ENCODE data around the gene CMTM5.

CMTM5 gene

GRCh38 chr14:23366426-23366921 is 10.4 kb upstream of the CMTM5 start:
- H3K9me2 ChIP-seq (replicated peaks; ENCODE audit: control insufficient read depth, low read length) = no peaks in the 10 kb centered on the region
- H3F3A ChIP-seq (ENCODE audit: control insufficient read depth, insufficient read depth) = no peaks in the 10 kb centered on the region
- H3K4me1 ChIP-seq (ENCODE audit: control insufficient read depth, low read length) = no peaks in the 10 kb centered on the region
- no peak overlapping the region for H3K27ac ChIP-seq (ENCODE audit: low read depth, low read length)
- H3K9me3 ChIP-seq (ENCODE audit: control insufficient read depth, insufficient read depth, low read length) = no peaks in the 10 kb centered on the region
- TF ChIP-seq EZH2phosphoT487 (IDR thresholded peaks at IDR 0.05; ENCODE audit: borderline replicate concordance, low read length) (no peak), CTCF (IDR thresholded peaks at IDR 0.05; ENCODE audit: low read depth, low read length, poor library complexity, severe bottlenecking) (no peak)
- no peak overlapping the region for H3K4me3 ChIP-seq (ENCODE audit: low read length)
- no peaks in the 10 kb centered on the region for H3K36me3 ChIP-seq (ENCODE audit: control insufficient read depth, low read length)
- no peaks in the 10 kb centered on the region for H4K20me1 ChIP-seq (ENCODE audit: control insufficient read depth, insufficient read depth, low read depth, low read length)
- no peaks in the 10 kb centered on the region for H3K79me2 ChIP-seq (ENCODE audit: control insufficient read depth, low read length)
- H3K4me2 ChIP-seq (ENCODE audit: low read length) = no peak overlapping the region
- peaks cover 3% of the 10 kb centered on the region; the same call in 1 of the 2 replicates for H3K27me3 ChIP-seq (ENCODE audit: control insufficient read depth, low read length)

GRCh38 chr14:23370221-23370620 is 6.6 kb upstream of the CMTM5 start:
- Histone ChIP-seq H3K4me2 (ENCODE audit: low read length) (no peak overlapping the region), H3K27ac (ENCODE audit: low read depth, low read length) (no peak overlapping the region), H3K27me3 (ENCODE audit: control insufficient read depth, low read length) (peaks cover 3% of the 10 kb centered on the region; the same call in 1 of the 2 replicates), H3K36me3 (ENCODE audit: control insufficient read depth, low read length) (no peaks in the 10 kb centered on the region), H3K4me1 (ENCODE audit: control insufficient read depth, low read length) (0 out of 2 replicates have a peak, but pooled peaks cover 5% of the 10 kb centered on the region), H3K9me2 (replicated peaks; ENCODE audit: control insufficient read depth, low read length) (no peaks in the 10 kb centered on the region), H3K79me2 (ENCODE audit: control insufficient read depth, low read length) (no peaks in the 10 kb centered on the region), H3F3A (ENCODE audit: control insufficient read depth, insufficient read depth) (no peaks in the 10 kb centered on the region), H3K4me3 (ENCODE audit: low read length) (no peak overlapping the region), H4K20me1 (ENCODE audit: control insufficient read depth, insufficient read depth, low read depth, low read length) (no peaks in the 10 kb centered on the region), H3K9me3 (ENCODE audit: control insufficient read depth, insufficient read depth, low read length) (no peaks in the 10 kb centered on the region)
- TF ChIP-seq EZH2phosphoT487 (IDR thresholded peaks at IDR 0.05; ENCODE audit: borderline replicate concordance, low read length) (no peak), CTCF (IDR thresholded peaks at IDR 0.05; ENCODE audit: low read depth, low read length, poor library complexity, severe bottlenecking) (no peak)

GRCh38 chr14:23371865-23372264 is 5.0 kb upstream of the CMTM5 start:
- H4K20me1 ChIP-seq (ENCODE audit: control insufficient read depth, insufficient read depth, low read depth, low read length) = no peaks in the 10 kb centered on the region
- H3K9me3 ChIP-seq (ENCODE audit: control insufficient read depth, insufficient read depth, low read length) = no peaks in the 10 kb centered on the region
- H3K4me3 ChIP-seq (ENCODE audit: low read length) = no peak overlapping the region
- H3F3A ChIP-seq (ENCODE audit: control insufficient read depth, insufficient read depth) = no peaks in the 10 kb centered on the region
- H3K27ac ChIP-seq (ENCODE audit: low read depth, low read length) = no peak overlapping the region
- no peaks in the 10 kb centered on the region for H3K9me2 ChIP-seq (replicated peaks; ENCODE audit: control insufficient read depth, low read length)
- 0 out of 2 replicates have a peak, but pooled peaks cover 5% of the 10 kb centered on the region for H3K4me1 ChIP-seq (ENCODE audit: control insufficient read depth, low read length)
- H3K4me2 ChIP-seq (ENCODE audit: low read length) = no peak overlapping the region
- no peaks in the 10 kb centered on the region for H3K79me2 ChIP-seq (ENCODE audit: control insufficient read depth, low read length)
- H3K36me3 ChIP-seq (ENCODE audit: control insufficient read depth, low read length) = no peaks in the 10 kb centered on the region
- no peak for TF ChIP-seq EZH2phosphoT487 (IDR thresholded peaks at IDR 0.05; ENCODE audit: borderline replicate concordance, low read length)
- TF ChIP-seq CTCF (IDR thresholded peaks at IDR 0.05; ENCODE audit: low read depth, low read length, poor library complexity, severe bottlenecking) = no peak
- H3K27me3 ChIP-seq (ENCODE audit: control insufficient read depth, low read length) = peaks cover 3% of the 10 kb centered on the region; the same call in 1 of the 2 replicates

All from DOHH2 (cell line).